Transverse colon (tissue), 4 donors: Measurements from ENCODE around the gene NCKAP5.

ENCODE experiments used
- CTCF ChIP-seq, 5 experiments: fragments of 200-600 bp in 3 of 5; fragments of 450-650 bp in 2 of 5; sonication (generic) in 3 of 5; IDR thresholded peaks; 1 replicate in 2 of 5; 2 replicates in 3 of 5; pipeline ENCODE4 v1.5.1; 2016 to 2017; ENCODE audit warnings: antibody characterized with exemption in 5 of 5, inconsistent platforms in 3 of 5, mild to moderate bottlenecking in 2 of 5, moderate library complexity in 1 of 5
- POLR2AphosphoS5 ChIP-seq, 3 donors: sonication (generic); formaldehyde crosslinking; IDR thresholded peaks; one replicate each; pipeline ENCODE4 v1.6.1; 2016; ENCODE audit warnings: antibody characterized with exemption in 3 of 3

GRCh38 chr2:133374781-133375180, 193.5 kb downstream of the NCKAP5 start:
- TF ChIP-seq CTCF (IDR thresholded peaks at IDR 0.05) (no peak), POLR2AphosphoS5 (IDR thresholded peaks at IDR 0.05) (no peak)
